GM12872 (cell line): ENCODE results near the gene SPATA3.

ENCODE experiments used
- TF ChIP-seq, protein P1 (sequence below): IDR thresholded peaks from 3 replicates; pipeline ENCODE4 v1.5.1; 2011; ENCODE audit warnings: low read depth, mild to moderate bottlenecking, low read length, moderate library complexity; ENCODE audit not compliant: insufficient read depth

The SPATA3 gene

GRCh38 chr2:230972046-230972445 lies 23.9 kb upstream of the SPATA3 start:
- TF ChIP-seq, protein P1, sequence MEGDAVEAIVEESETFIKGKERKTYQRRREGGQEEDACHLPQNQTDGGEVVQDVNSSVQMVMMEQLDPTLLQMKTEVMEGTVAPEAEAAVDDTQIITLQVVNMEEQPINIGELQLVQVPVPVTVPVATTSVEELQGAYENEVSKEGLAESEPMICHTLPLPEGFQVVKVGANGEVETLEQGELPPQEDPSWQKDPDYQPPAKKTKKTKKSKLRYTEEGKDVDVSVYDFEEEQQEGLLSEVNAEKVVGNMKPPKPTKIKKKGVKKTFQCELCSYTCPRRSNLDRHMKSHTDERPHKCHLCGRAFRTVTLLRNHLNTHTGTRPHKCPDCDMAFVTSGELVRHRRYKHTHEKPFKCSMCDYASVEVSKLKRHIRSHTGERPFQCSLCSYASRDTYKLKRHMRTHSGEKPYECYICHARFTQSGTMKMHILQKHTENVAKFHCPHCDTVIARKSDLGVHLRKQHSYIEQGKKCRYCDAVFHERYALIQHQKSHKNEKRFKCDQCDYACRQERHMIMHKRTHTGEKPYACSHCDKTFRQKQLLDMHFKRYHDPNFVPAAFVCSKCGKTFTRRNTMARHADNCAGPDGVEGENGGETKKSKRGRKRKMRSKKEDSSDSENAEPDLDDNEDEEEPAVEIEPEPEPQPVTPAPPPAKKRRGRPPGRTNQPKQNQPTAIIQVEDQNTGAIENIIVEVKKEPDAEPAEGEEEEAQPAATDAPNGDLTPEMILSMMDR, result no peak

DNA sequence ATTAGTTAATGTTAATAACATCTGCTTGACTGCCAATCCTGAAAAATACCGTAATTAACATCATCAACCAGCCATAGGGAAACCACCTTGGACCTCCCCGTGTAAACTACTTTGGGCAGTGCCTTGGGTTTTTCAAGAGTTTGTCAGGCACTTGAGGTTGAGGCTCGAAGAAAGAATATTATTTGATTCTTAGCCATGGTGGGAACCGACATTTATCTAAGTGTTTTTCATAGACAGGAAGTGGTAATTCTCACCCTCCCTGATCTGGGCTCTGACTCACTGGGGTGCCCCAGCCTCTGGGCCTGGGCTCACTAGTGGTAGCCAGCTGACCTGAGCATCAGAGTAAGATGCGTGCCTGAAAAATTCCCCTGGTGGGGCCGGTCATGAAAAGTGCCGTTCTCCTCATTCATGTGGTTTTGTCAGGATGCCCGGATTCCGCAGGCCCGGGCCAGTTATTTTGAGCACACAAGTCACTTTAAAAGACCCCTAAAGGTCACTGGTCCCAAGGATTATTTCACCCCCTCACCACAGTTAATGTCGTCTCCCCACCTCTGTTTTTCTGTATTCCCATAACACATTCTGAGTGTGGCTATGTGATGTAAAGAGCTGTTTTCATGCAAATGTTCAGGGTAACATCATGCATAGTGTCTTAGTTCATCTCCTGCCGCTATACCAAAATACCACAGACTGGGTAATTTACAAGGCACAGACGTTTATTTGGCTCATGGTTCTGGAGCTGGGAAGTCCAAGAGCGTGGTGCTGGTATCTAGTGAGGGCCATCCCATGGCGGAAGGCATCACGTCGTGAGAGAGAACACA lies 21.6 kb upstream of the SPATA3 start:
- TF ChIP-seq, protein P1, result no peak

- TF ChIP-seq, protein P1, result no peak
Measured at GRCh38 chr2:230975927-230976326, 20.0 kb upstream of the SPATA3 start.

- TF ChIP-seq, protein P1, result no peak
Measured at GRCh38 chr2:230976671-230977171, 19.2 kb upstream of the SPATA3 start.

DNA sequence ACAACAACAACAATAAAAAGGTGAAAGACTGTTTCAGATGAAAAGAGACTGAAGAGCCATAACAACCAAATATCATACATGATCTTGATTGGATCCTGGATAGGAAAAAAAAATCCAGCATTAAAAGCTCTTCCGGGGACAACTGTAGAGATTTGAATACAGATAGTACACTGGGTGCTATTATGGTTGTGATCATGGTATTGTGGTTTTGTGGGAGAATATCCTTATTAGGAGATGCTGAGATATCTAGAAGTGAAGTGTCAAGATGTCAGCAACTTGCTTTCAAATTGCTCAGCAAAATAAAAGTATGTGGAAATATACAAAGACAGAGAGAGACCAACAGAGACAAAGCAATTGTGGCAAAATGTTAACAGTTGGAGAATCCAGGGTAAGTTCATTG lies 15.5 kb upstream of the SPATA3 start:
- TF ChIP-seq, protein P1, result no peak

- TF ChIP-seq, protein P1, result no peak
Measured at GRCh38 chr2:230981704-230982103, 14.2 kb upstream of the SPATA3 start.

- TF ChIP-seq, protein P1, result no peak
Measured at GRCh38 chr2:230982126-230982525, 13.8 kb upstream of the SPATA3 start.
